Heart right ventricle (tissue), 16 donors: Measurements from ENCODE around the gene OCLN. TPM values are rescaled to one million over a fixed set of nuclear protein-coding genes. Genes with fewer than 3 reads are reported as not detected.

Source experiments
- ATAC-seq, 8 donors: fragments of 200-7000 bp; cut with Tn5 transposase; one replicate each; pipeline ENCODE4 v1.9.1; 2020; ENCODE audit warnings: mild to moderate bottlenecking in 8 of 8, moderate library complexity in 8 of 8, moderate number of reproducible peaks in 1 of 8
- DNase-seq, 2 donors: peaks; one replicate each; pipeline ENCODE4 v3.0.0-alpha.2; 2020
- H3K27ac ChIP-seq, 10 donors: fragments of 200-600 bp; sonication (generic) in 2 of 10; one replicate each; pipeline versions ENCODE4 v1.5.0 to v1.8.0; 2020 to 2022; ENCODE audit warnings: mild to moderate bottlenecking in 3 of 10
- H3K27me3 ChIP-seq, 7 donors: fragments of 200-600 bp; one replicate each; pipeline ENCODE4 v1.8.0; 2021 to 2022; ENCODE audit warnings: mild to moderate bottlenecking in 2 of 7
- H3K36me3 ChIP-seq, 9 donors: fragments of 200-600 bp; sonication (generic) in 1 of 9; one replicate each; pipeline versions ENCODE4 v1.5.0 to v1.8.0; 2020 to 2022; ENCODE audit warnings: mild to moderate bottlenecking in 2 of 9
- H3K4me1 ChIP-seq, 9 donors: fragments of 200-600 bp; sonication (generic) in 1 of 9; one replicate each; pipeline versions ENCODE4 v1.5.0 to v1.8.0; 2020 to 2022; ENCODE audit warnings: mild to moderate bottlenecking in 4 of 9
- H3K4me3 ChIP-seq, 10 donors: fragments of 200-600 bp; sonication (generic) in 2 of 10; one replicate each; pipeline versions ENCODE4 v1.5.0 to v1.8.0; 2020 to 2022; ENCODE audit warnings: mild to moderate bottlenecking in 7 of 10, moderate library complexity in 2 of 10
- H3K9me3 ChIP-seq, 11 donors: fragments of 200-600 bp in 10 of 11; sonication (generic) in 2 of 11; one replicate each; pipeline versions ENCODE4 v1.5.0 to v1.8.0; 2013 to 2022; ENCODE audit warnings: mild to moderate bottlenecking in 2 of 11, control low read depth in 1 of 11, moderate library complexity in 1 of 11
- CTCF ChIP-seq, 9 donors: fragments of 200-600 bp; sonication (generic) in 2 of 9; IDR thresholded peaks; one replicate each; pipeline versions ENCODE4 v1.5.0 to v1.8.0; 2021 to 2022; ENCODE audit warnings: antibody characterized with exemption in 9 of 9, mild to moderate bottlenecking in 5 of 9, moderate library complexity in 1 of 9
- WGBS, 2 donors: extraction: QIAGEN DNeasy Blood & Tissue Kit; methylation state at CpG; one replicate each; pipeline ENCODE4 v1.1.7; 2013; ENCODE audit warnings: inconsistent platforms in 1 of 2; 5-methylcytosine and 5-hydroxymethylcytosine counted together
- intact Hi-C, 10 donors: fragments of 100-400 bp; cut with DNase I; formaldehyde crosslinking; loops; one replicate each; pipeline versions ENCODE4 v1.11.1 to v1.14.2; 2022
- polyA plus RNA-seq, 2 donors: library from polyadenylated mRNA; stranded (reverse); fragments of 200-250 nt; gene quantifications; one replicate each; pipeline ENCODE4 v1.2.3, GENCODE V29; 2013
- total RNA-seq, 10 donors: library from RNA; stranded (reverse); fragmentation: NEBNext Ultra II Directional in 3 of 10; extraction: Animal tissue kit (Norgen Biotek cat#: 25700) in 3 of 10; gene quantifications; one replicate each; pipeline versions ENCODE4 v1.2.1 to v1.2.4, GENCODE V29; 2021 to 2023
- donor health status: Arrhythmogenic right ventricular cardiomyopathy.
- donor health status: ischemic (EF 13 %, LVEDD 7.1; RV severe dilation, severe dysfunction).
- donor health status: healthy with polysubstance abuse.
- donor health status: DM: no; HTN: yes; CAD: no.
- donor health status: DM: no; HTN: no; CAD: no.
- donor health status: ischemic (EF 25% LVEDD 6.9; RV normal size, moderate dysfunction).
- donor health status: ischemic (EF 25% LVEDD 5.7; RV mildly dilated, moderate dysfunction).
- donor health status: healthy.
- donor health status: DM: yes; HTN: yes; CAD: no.
- donor health status: Ischemic cardiomyopathy.
- donor health status: ischemic (EF 35%, LVEDD 5.7; RV mildly dilated, moderate dysfunction).
- donor health status: nonischemic (EF 11% LVEDD 7.7; RV severe dilation, severe dysfunction).
- donor health status: DM: yes; HTN: yes; CAD: no.
- donor health status: PGD.
- donor health status: ischemic (EF 29% LVEDD 5.4; RV normal size, mild dysfunction).
- donor health status: nonischemic (EF 23%, LVEDD 6.1; RV moderate dilation, normal function).

OCLN gene
- total and polyA plus RNA-seq, 12 donors, result 0.30 to 6.5 (median 1.9) TPM

- ATAC-seq, result no peak
- no peaks in the 10 kb centered on the region for H3K27me3 ChIP-seq
- WGBS, 2 donors, result 79 to 84% methylated on average over 3 of the region's 3 CpGs
- no peak overlapping the region for H3K27ac ChIP-seq
- intact Hi-C loops, result no loop called here
- no peak for DNase-seq
- no peak for TF ChIP-seq CTCF (IDR thresholded peaks at IDR 0.05)
- no peaks in the 10 kb centered on the region for H3K36me3 ChIP-seq
- H3K4me3 ChIP-seq, result no peak overlapping the region
- H3K9me3 ChIP-seq, result no peaks in the 10 kb centered on the region
- peaks cover 0 to 5% (median 0%) of the 10 kb centered on the region in 9 donors for H3K4me1 ChIP-seq
Observed at GRCh38 chr5:69522035-69522434, 29.4 kb downstream of the OCLN start.

- no peak overlapping the region for H3K4me3 ChIP-seq
- H3K4me1 ChIP-seq, result no peaks in the 10 kb centered on the region
- no peak overlapping the region for H3K27ac ChIP-seq
- WGBS, 2 donors, result 84 to 88% methylated on average over 2 of the region's 2 CpGs
- no peaks in the 10 kb centered on the region for H3K9me3 ChIP-seq
- no peak for DNase-seq
- no peaks in the 10 kb centered on the region for H3K27me3 ChIP-seq
- no peak for TF ChIP-seq CTCF (IDR thresholded peaks at IDR 0.05)
- ATAC-seq, result no peak
- H3K36me3 ChIP-seq, result no peaks in the 10 kb centered on the region
- intact Hi-C loops, result no loop called here
Observed at GRCh38 chr5:69525490-69525889, 32.9 kb downstream of the OCLN start.

- Histone ChIP-seq H3K27me3 (peaks cover 0 to 7% (median 0%) of the 10 kb centered on the region in 7 donors), H3K4me3 (no peak overlapping the region), H3K9me3 (no peaks in the 10 kb centered on the region), H3K36me3 (no peaks in the 10 kb centered on the region), H3K27ac (no peak overlapping the region), H3K4me1 (peaks cover 0 to 6% (median 0%) of the 10 kb centered on the region in 9 donors)
- DNase-seq, result no peak
- 95 to 96% methylated on average over 9 of the region's 9 CpGs for WGBS, 2 donors
- intact Hi-C loops, result no loop called here
- no peak for ATAC-seq
- no peak for TF ChIP-seq CTCF (IDR thresholded peaks at IDR 0.05)
Observed at GRCh38 chr5:69526660-69527059, 34.1 kb downstream of the OCLN start.

- ATAC-seq (no peak), DNase-seq (no peak)
- WGBS, 2 donors, result 81 to 90% methylated on average over 7 of the region's 7 CpGs
- H3K36me3 ChIP-seq, result no peaks in the 10 kb centered on the region
- H3K4me3 ChIP-seq, result no peak overlapping the region
- intact Hi-C loops, result no loop called here
- peaks cover 0 to 7% (median 0%) of the 10 kb centered on the region in 7 donors for H3K27me3 ChIP-seq
- no peaks in the 10 kb centered on the region for H3K9me3 ChIP-seq
- peaks cover 0 to 6% (median 0%) of the 10 kb centered on the region in 9 donors for H3K4me1 ChIP-seq
- no peak overlapping the region for H3K27ac ChIP-seq
- TF ChIP-seq CTCF (IDR thresholded peaks at IDR 0.05), result no peak
Observed at GRCh38 chr5:69527128-69527770, 34.7 kb downstream of the OCLN start.
